DMS153 treated with DMSO at 0.1 percent for 48 hours (cell line): ENCODE measurements around the gene TMEM253.

ENCODE experiments used
- DNase-seq: peaks from one replicate; lab custom pipeline; 2025; ENCODE audit not compliant: unreplicated experiment; lab: John Stamatoyannopoulos, UW

The TMEM253 gene

GRCh38 chr14:21070610-21071224, 30.1 kb upstream of the TMEM253 start:
- DNase-seq, result peak; percentile 16

- peak; percentile 66 for DNase-seq
Observed at GRCh38 chr14:21071225-21072030, 29.4 kb upstream of the TMEM253 start.

- no peak for DNase-seq
Observed at GRCh38 chr14:21072031-21072473, 28.8 kb upstream of the TMEM253 start.

GRCh38 chr14:21072781-21073339, 28.0 kb upstream of the TMEM253 start:
- no peak for DNase-seq

- DNase-seq, result no peak
Observed at GRCh38 chr14:21073921-21074320, 26.9 kb upstream of the TMEM253 start.

- DNase-seq, result no peak
Observed at GRCh38 chr14:21074398-21075272, 26.2 kb upstream of the TMEM253 start.

- DNase-seq, result no peak
Observed at GRCh38 chr14:21075719-21076437, 25.0 kb upstream of the TMEM253 start.

- DNase-seq, result no peak
Observed at GRCh38 chr14:21077672-21078071, 23.2 kb upstream of the TMEM253 start.

GRCh38 chr14:21078287-21078686, 22.6 kb upstream of the TMEM253 start:
- DNase-seq, result no peak

- no peak for DNase-seq
Observed at GRCh38 chr14:21078726-21079125, 22.1 kb upstream of the TMEM253 start.

GRCh38 chr14:21081521-21082142, 19.2 kb upstream of the TMEM253 start:
- no peak for DNase-seq

GRCh38 chr14:21083565-21084325, 17.1 kb upstream of the TMEM253 start:
- DNase-seq, result no peak

GRCh38 chr14:21084396-21084795, 16.5 kb upstream of the TMEM253 start:
- DNase-seq, result no peak

- no peak for DNase-seq
Observed at GRCh38 chr14:21084998-21085853, 15.6 kb upstream of the TMEM253 start.

- no peak for DNase-seq
Observed at GRCh38 chr14:21086908-21087293, 14.0 kb upstream of the TMEM253 start.

- no peak for DNase-seq
Observed at GRCh38 chr14:21087294-21088091, 13.4 kb upstream of the TMEM253 start.

GRCh38 chr14:21088687-21089086, 12.2 kb upstream of the TMEM253 start:
- DNase-seq, result no peak

- no peak for DNase-seq
Observed at GRCh38 chr14:21089271-21089670, 11.6 kb upstream of the TMEM253 start.
